HepG2 (cell line): ENCODE measurements around the gene CTSZ. TPM values are rescaled to one million over a fixed set of nuclear protein-coding genes. Genes with fewer than 3 reads are reported as not detected.

Experiments
- ARID5B ChIP-seq: IDR thresholded peaks from 2 replicates; pipeline ENCODE4 v1.4.0; 2020; ENCODE audit warnings: mild to moderate bottlenecking, missing genetic modification reagents
- CBX2 ChIP-seq, 2 experiments: fragments of 200-600 bp in 1 of 2; sonication (generic); formaldehyde crosslinking in 1 of 2; IDR thresholded peaks; 2 replicates each; pipeline versions ENCODE4 v1.7.0 to v1.8.1; 2018 to 2022; ENCODE audit warnings: low read depth in 2 of 2, low read length in 1 of 2, mild to moderate bottlenecking in 1 of 2, missing genetic modification reagents in 1 of 2
- GATAD2A ChIP-seq: IDR thresholded peaks from 2 replicates; pipeline ENCODE4 v1.6.1; 2016
- MYPOP ChIP-seq: sonication (generic); formaldehyde crosslinking; IDR thresholded peaks from 2 replicates; pipeline ENCODE4 v1.8.1; 2023; ENCODE audit warnings: mild to moderate bottlenecking, moderate library complexity, missing genetic modification reagents
- PHB2 ChIP-seq: fragments of 450-650 bp; IDR thresholded peaks from 2 replicates; pipeline ENCODE4 v1.6.1; 2018; ENCODE audit not compliant: partially characterized antibody
- POLR2A ChIP-seq, 2 experiments: IDR thresholded peaks; 2 replicates each; pipeline ENCODE4 v1.6.1; 2011; ENCODE audit warnings: low read depth in 2 of 2, low read length in 2 of 2, mild to moderate bottlenecking in 1 of 2, moderate library complexity in 1 of 2; ENCODE audit not compliant: insufficient read depth in 1 of 2
- RCOR2 ChIP-seq: IDR thresholded peaks from 2 replicates; pipeline ENCODE4 v1.6.1; 2016; ENCODE audit warnings: missing biosample characterization, missing genetic modification reagents
- RXRB ChIP-seq: IDR thresholded peaks from 2 replicates; pipeline ENCODE4 v1.6.1; 2016; ENCODE audit warnings: borderline replicate concordance, missing genetic modification reagents, missing compliant biosample characterization
- TBL1XR1 ChIP-seq: fragments of 150-350 bp; IDR thresholded peaks from 2 replicates; pipeline ENCODE4 v1.6.1; 2014; ENCODE audit warnings: borderline replicate concordance, low read length; ENCODE audit not compliant: partially characterized antibody
- TBX3 ChIP-seq: fragments of 450-650 bp; IDR thresholded peaks from 2 replicates; pipeline ENCODE4 v1.6.1; 2017; ENCODE audit warnings: antibody characterized with exemption, mild to moderate bottlenecking, inconsistent platforms, borderline replicate concordance
- ZBTB7B ChIP-seq: sonication (generic); formaldehyde crosslinking; IDR thresholded peaks from 2 replicates; pipeline ENCODE4 v1.4.0; 2020; ENCODE audit warnings: missing genetic modification reagents
- ZFP37 ChIP-seq: sonication (generic); formaldehyde crosslinking; IDR thresholded peaks from 2 replicates; pipeline ENCODE4 v1.4.0; 2020; ENCODE audit warnings: missing genetic modification reagents, borderline replicate concordance
- ZFP82 ChIP-seq: sonication (generic); formaldehyde crosslinking; IDR thresholded peaks from 2 replicates; pipeline ENCODE4 v1.5.1; 2020; ENCODE audit warnings: mild to moderate bottlenecking, missing genetic modification reagents, borderline replicate concordance
- ZMYM4 ChIP-seq: sonication (generic); formaldehyde crosslinking; IDR thresholded peaks from 2 replicates; pipeline ENCODE4 v1.8.1; 2023; ENCODE audit warnings: mild to moderate bottlenecking, missing genetic modification reagents
- ZNF136 ChIP-seq: sonication (generic); formaldehyde crosslinking; IDR thresholded peaks from 2 replicates; pipeline ENCODE4 v1.8.1; 2022; ENCODE audit warnings: low read depth, mild to moderate bottlenecking, moderate library complexity, missing genetic modification reagents
- ZNF281 ChIP-seq: sonication (generic); formaldehyde crosslinking; IDR thresholded peaks from 2 replicates; pipeline ENCODE4 v1.4.0; 2020; ENCODE audit warnings: missing genetic modification reagents, borderline replicate concordance
- ZNF441 ChIP-seq: sonication (generic); formaldehyde crosslinking; IDR thresholded peaks from 2 replicates; pipeline ENCODE4 v1.7.0; 2021; ENCODE audit warnings: missing genetic modification reagents, borderline replicate concordance
- ZNF619 ChIP-seq: sonication (generic); formaldehyde crosslinking; IDR thresholded peaks from 2 replicates; pipeline ENCODE4 v1.4.0; 2020; ENCODE audit warnings: mild to moderate bottlenecking, missing genetic modification reagents
- polyA plus RNA-seq, 8 experiments: library from polyadenylated mRNA; depleted of rRNA in 3 of 8; stranded (reverse) in 7 of 8; unstranded in 1 of 8; fragments of >200 nt; fragmentation: Illumina TruSeq in 4 of 8; extraction: Trizol in 4 of 8; gene quantifications; 2 replicates each; pipeline versions ENCODE4 v1.2.1 to v1.2.3, GENCODE V29; 2011 to 2016; ENCODE audit warnings: low read depth in 4 of 8, missing spikeins in 1 of 8, mixed read lengths in 1 of 8; ENCODE audit not compliant: insufficient read depth in 1 of 8
- total RNA-seq, 5 experiments: library from RNA; depleted of rRNA; stranded (reverse); fragments of >200 nt; fragmentation: Illumina TruSeq; extraction: Trizol; gene quantifications; 2 replicates each; pipeline ENCODE4 v1.2.3, GENCODE V29; 2016; ENCODE audit warnings: low read depth in 1 of 5
- TF ChIP-seq, protein P1 (sequence below): sonication (generic); formaldehyde crosslinking; IDR thresholded peaks from 2 replicates; pipeline ENCODE4 v1.8.0; 2022; ENCODE audit warnings: mild to moderate bottlenecking, missing genetic modification reagents; ENCODE audit not compliant: insufficient replicate concordance

Gene CTSZ
- total and polyA plus RNA-seq, 2 of the 13 experiments (the other 11 are each of a cell fraction or from before 2014, with no cell fraction given), result 0.33 TPM; not detected in 1

DNA sequence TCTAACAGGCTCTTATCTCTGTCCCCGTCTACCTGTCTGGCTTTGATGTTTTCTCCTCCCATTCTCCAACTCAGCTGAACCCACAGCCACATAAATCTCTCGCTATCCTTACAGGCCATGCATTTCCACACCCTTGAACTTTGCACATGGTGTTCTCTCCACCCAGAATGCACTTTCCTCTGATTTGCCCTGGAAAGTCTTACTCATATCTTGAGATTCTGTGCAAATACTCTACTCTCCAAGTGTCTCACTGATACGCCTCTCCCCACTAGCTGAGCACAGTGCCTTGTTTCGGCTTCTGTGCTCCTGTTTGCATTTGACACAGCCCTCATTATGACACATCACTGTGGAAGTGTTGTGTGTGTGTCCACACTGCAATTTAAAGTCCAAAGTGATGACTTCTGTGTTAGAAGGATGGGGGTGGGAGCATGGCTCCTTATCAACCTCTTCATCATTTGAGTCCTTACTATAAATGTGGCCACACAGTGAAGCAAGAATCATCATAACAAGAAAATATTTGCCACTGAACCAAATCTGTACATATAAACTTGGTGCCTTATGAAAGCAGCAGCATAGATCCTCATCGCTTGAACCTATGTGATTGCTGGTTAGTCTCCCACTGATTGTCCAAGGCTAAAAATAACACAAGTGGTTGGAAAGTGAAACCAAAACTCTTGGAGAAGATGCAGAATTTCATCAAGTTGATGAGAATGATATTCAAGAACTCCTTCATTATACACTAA, 41.1 kb upstream of the CTSZ start (continued):
- peak; percentile 42 for TF ChIP-seq ARID5B
- peak; percentile 50; the same call in 1 of the 2 replicates for TF ChIP-seq TBX3
- TF ChIP-seq ZNF281, result 0 out of 2 replicates have a peak, but pooled peaks have one; percentile 15
- no peak for TF ChIP-seq PHB2
- TF ChIP-seq RCOR2 (CRISPR knock-in tag), result no peak
- TF ChIP-seq, protein P1, sequence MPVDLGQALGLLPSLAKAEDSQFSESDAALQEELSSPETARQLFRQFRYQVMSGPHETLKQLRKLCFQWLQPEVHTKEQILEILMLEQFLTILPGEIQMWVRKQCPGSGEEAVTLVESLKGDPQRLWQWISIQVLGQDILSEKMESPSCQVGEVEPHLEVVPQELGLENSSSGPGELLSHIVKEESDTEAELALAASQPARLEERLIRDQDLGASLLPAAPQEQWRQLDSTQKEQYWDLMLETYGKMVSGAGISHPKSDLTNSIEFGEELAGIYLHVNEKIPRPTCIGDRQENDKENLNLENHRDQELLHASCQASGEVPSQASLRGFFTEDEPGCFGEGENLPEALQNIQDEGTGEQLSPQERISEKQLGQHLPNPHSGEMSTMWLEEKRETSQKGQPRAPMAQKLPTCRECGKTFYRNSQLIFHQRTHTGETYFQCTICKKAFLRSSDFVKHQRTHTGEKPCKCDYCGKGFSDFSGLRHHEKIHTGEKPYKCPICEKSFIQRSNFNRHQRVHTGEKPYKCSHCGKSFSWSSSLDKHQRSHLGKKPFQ (CRISPR knock-in tag), result no peak
- TF ChIP-seq ZNF136 (CRISPR knock-in tag), result no peak
- TF ChIP-seq CBX2 (IDR thresholded peaks at IDR 0.05; ENCODE audit: low read depth, low read length), result no peak
- no peak for TF ChIP-seq CBX2 (CRISPR knock-in tag; IDR thresholded peaks at IDR 0.05; ENCODE audit: low read depth)
- TF ChIP-seq POLR2A (IDR thresholded peaks at IDR 0.05; ENCODE audit: insufficient read depth in 1 of 2, low read depth in 2 of 2, low read length in 2 of 2), result no peak
- TF ChIP-seq ZMYM4 (CRISPR knock-in tag), result no peak
- 0 out of 2 replicates have a peak, but pooled peaks have one; percentile 9 for TF ChIP-seq GATAD2A
- TF ChIP-seq ZBTB7B, result no peak
- no peak for TF ChIP-seq RXRB
- no peak for TF ChIP-seq TBL1XR1
- TF ChIP-seq ZFP82 (CRISPR knock-in tag), result no peak
- TF ChIP-seq MYPOP, result no peak
- TF ChIP-seq ZNF619 (CRISPR knock-in tag), result no peak
- TF ChIP-seq ZNF441 (CRISPR knock-in tag), result no peak
- no peak for TF ChIP-seq ZFP37 (CRISPR knock-in tag)
